ENCODE measurements around the gene PLXNA4.

Gene PLXNA4

DNA sequence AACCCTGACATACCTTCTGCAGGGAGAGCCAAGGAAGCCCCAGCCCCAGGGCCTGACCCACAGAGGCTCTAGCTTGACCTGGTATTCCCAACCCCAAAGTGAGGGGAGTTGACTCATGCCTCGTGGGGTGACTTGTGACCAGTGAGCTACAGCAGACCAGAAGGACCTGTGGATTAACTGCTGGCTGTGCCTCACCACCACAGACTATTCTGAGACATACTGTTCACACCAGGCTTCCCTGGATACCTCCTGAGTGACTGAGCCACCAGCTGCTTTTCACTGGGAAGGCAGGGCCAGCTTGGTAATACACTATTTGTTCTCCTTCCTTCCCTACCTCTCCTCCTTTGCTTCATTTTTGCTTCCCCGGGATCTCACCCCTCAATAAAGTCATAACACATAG lies 7.3 kb downstream of the PLXNA4 start:
- peaks cover 24% of the 10 kb centered on the region for H3K27me3 ChIP-seq (replicated peaks)
- TF ChIP-seq, protein P1, sequence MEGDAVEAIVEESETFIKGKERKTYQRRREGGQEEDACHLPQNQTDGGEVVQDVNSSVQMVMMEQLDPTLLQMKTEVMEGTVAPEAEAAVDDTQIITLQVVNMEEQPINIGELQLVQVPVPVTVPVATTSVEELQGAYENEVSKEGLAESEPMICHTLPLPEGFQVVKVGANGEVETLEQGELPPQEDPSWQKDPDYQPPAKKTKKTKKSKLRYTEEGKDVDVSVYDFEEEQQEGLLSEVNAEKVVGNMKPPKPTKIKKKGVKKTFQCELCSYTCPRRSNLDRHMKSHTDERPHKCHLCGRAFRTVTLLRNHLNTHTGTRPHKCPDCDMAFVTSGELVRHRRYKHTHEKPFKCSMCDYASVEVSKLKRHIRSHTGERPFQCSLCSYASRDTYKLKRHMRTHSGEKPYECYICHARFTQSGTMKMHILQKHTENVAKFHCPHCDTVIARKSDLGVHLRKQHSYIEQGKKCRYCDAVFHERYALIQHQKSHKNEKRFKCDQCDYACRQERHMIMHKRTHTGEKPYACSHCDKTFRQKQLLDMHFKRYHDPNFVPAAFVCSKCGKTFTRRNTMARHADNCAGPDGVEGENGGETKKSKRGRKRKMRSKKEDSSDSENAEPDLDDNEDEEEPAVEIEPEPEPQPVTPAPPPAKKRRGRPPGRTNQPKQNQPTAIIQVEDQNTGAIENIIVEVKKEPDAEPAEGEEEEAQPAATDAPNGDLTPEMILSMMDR (IDR thresholded peaks at IDR 0.05; ENCODE audit: low read depth, low read length, missing control alignments) = no peak
- no peak for DNase-seq
- in situ Hi-C loops (cut with HindIII; ENCODE audit: low pct_ligation_motif_present, low sequenced_read_pairs) = no loop called here
- no peak overlapping the region for H3K4me3 ChIP-seq (ENCODE audit: low read depth, low read length)
- H3K27ac ChIP-seq = no peak overlapping the region
- no peaks in the 10 kb centered on the region for H3K36me3 ChIP-seq (replicated peaks)

DNA sequence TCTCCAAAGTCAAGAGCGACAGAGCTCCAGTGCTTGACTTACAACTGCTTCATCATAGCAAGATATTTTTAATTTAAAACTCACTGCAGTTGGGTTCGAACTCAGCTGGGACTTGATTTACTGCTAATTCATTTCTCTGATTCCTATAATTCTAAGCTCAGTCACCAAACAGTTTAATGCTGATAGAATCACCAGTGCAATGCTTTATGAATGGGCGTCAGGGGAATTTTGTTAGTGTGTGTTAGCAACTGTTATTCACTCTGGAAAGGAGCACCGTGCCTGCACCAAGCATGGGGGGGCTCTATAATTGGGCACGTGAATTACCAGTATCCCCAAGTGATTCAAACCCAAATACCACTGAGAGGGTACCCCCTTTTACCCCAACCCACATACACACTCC lies 10.4 kb downstream of the PLXNA4 start:
- in situ Hi-C loops (cut with HindIII; ENCODE audit: low pct_ligation_motif_present, low sequenced_read_pairs) = no loop called here
- no peaks in the 10 kb centered on the region for H3K36me3 ChIP-seq (replicated peaks)
- DNase-seq = no peak
- TF ChIP-seq, protein P1 (IDR thresholded peaks at IDR 0.05; ENCODE audit: low read depth, low read length, missing control alignments) = no peak
- no peak overlapping the region for H3K27ac ChIP-seq
- peaks cover 3% of the 10 kb centered on the region for H3K27me3 ChIP-seq (replicated peaks)
- H3K4me3 ChIP-seq (ENCODE audit: low read depth, low read length) = no peak overlapping the region

DNA sequence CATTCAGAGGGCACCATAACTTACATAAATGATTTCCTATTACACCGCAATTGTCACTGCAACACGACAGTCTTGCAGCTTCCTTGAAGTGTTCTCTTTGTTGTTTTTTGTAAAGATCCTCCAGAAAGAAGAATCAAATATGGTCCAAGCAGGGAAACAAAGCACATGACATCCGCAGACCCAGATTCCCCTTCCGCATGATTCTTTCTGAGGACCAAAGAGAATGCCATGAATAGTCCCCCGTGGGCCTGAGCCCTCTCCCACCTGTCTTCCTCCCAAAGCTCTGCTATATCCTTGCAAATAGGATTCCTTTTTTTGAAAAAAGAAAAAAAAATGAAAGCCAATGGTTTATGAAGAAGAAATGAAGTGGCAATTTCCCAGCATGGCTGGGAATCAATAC lies 10.8 kb downstream of the PLXNA4 start:
- no peak for DNase-seq
- Histone ChIP-seq H3K27ac (no peak overlapping the region), H3K4me3 (ENCODE audit: low read depth, low read length) (no peak overlapping the region), H3K27me3 (replicated peaks) (peaks cover 3% of the 10 kb centered on the region), H3K36me3 (replicated peaks) (no peaks in the 10 kb centered on the region)
- in situ Hi-C loops (cut with HindIII; ENCODE audit: low pct_ligation_motif_present, low sequenced_read_pairs) = no loop called here
- TF ChIP-seq, protein P1 (IDR thresholded peaks at IDR 0.05; ENCODE audit: low read depth, low read length, missing control alignments) = no peak

DNA sequence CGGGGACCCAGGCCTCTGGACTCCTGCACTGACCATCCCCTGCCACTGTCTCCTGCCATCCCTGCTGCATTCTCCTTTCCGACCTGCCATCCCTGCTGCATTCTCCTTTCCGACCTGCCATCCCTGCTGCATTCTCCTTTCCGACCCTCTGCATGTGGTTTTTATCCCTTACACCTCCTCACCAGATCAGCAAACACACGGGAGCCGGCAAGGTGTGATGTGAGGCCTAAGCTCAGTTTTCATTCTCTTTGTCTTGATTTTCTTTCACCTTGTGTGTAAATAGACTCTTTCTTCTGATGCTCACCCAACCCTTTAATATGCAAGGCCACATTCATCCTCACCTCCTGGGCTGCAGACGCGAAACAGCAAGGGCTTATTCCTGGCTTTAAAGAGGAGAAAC lies 11.4 kb downstream of the PLXNA4 start:
- no peak overlapping the region for H3K27ac ChIP-seq
- no peak for DNase-seq
- H3K27me3 ChIP-seq (replicated peaks) = peaks cover 3% of the 10 kb centered on the region
- in situ Hi-C loops (cut with HindIII; ENCODE audit: low pct_ligation_motif_present, low sequenced_read_pairs) = no loop called here
- no peaks in the 10 kb centered on the region for H3K36me3 ChIP-seq (replicated peaks)
- TF ChIP-seq, protein P1 (IDR thresholded peaks at IDR 0.05; ENCODE audit: low read depth, low read length, missing control alignments) = no peak
- no peak overlapping the region for H3K4me3 ChIP-seq (ENCODE audit: low read depth, low read length)

DNA sequence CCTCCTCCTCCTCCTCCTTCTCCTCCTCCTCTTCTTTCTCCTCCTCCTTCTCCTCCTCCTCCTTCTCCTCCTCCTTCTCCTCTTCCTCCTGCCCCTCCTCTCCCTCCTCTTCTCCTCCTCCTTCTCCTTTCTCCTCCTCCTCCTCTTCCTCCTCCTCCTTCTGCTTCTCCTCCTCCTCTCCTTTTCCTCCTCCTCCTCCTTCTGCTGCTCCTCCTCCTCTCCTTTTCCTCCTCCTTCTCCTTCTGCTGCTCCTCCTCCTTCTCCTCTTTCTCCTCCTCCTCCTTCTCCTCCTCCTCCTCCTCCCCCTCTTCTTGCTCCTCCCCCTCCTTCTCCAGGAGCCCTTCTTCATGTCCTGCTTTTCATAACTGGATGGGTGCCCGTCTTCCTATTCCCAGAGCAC lies 12.2 kb downstream of the PLXNA4 start:
- H3K36me3 ChIP-seq (replicated peaks) = no peaks in the 10 kb centered on the region
- H3K27ac ChIP-seq = no peak overlapping the region
- no peak overlapping the region for H3K4me3 ChIP-seq (ENCODE audit: low read depth, low read length)
- in situ Hi-C loops (cut with HindIII; ENCODE audit: low pct_ligation_motif_present, low sequenced_read_pairs) = no loop called here
- no peak for DNase-seq
- TF ChIP-seq, protein P1 (IDR thresholded peaks at IDR 0.05; ENCODE audit: low read depth, low read length, missing control alignments) = no peak
- peaks cover 3% of the 10 kb centered on the region for H3K27me3 ChIP-seq (replicated peaks)

DNA sequence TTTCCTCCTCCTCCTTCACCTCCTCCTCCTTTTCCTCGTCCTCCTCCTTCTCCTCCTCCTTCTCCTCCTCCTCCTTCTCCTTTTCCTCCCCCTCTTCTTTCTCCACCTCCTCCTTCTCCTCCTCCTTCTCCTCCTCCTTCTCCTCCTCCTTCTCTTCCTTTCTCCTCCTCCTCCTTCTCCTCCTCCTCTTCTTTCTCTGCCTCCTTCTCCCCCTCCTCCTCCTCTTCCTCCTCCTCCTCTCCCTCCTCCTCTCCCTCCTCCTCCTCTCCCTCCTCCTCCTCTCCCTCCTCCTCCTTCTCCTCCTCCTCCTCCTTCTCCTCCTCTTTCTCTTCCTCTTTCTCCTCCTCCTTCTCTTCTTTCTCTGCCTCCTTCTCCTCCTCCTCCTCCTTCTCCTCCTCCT lies 13.6 kb downstream of the PLXNA4 start:
- H3K27ac ChIP-seq = no peak overlapping the region
- H3K4me3 ChIP-seq (ENCODE audit: low read depth, low read length) = no peak overlapping the region
- H3K27me3 ChIP-seq (replicated peaks) = peaks cover under 1% of the 10 kb centered on the region
- H3K36me3 ChIP-seq (replicated peaks) = no peaks in the 10 kb centered on the region
- in situ Hi-C loops (cut with HindIII; ENCODE audit: low pct_ligation_motif_present, low sequenced_read_pairs) = no loop called here
- no peak for DNase-seq
- TF ChIP-seq, protein P1 (IDR thresholded peaks at IDR 0.05; ENCODE audit: low read depth, low read length, missing control alignments) = no peak

All from brain microvascular endothelial cell (primary cell).